H1 (cell line): ENCODE measurements around the gene MYLIP. TPM values are rescaled to one million over a fixed set of nuclear protein-coding genes. Genes with fewer than 3 reads are reported as not detected.

ENCODE experiments used
- CTCF ChIA-PET: fragments of 300-600 bp; sonication (Branson Sonifier 250); formaldehyde crosslinking; loops from one replicate; lab custom pipeline; 2021; ENCODE audit not compliant: partially characterized antibody; lab: Charles Lee
- POLR2A ChIA-PET: fragments of 300-600 bp; sonication (Branson Sonifier 250); formaldehyde crosslinking; loops from one replicate; lab custom pipeline; 2021; ENCODE audit warnings: inconsistent platforms; ENCODE audit not compliant: partially characterized antibody; lab: Charles Lee
- DNase-seq, 2 experiments: peaks; one replicate each; pipeline versions ENCODE4 v3.0.0 to v3.0.0-alpha.2; 2010 to 2022; ENCODE audit warnings: low spot score in 2 of 2, low read depth in 1 of 2, mixed read lengths in 1 of 2
- FAIRE-seq: peaks from 2 replicates; lab custom pipeline; 2011; peaks lifted over from hg19 to GRCh38; lab: Jason Lieb, UNC
- H2AFZ ChIP-seq: 2 replicates; pipeline ENCODE4 v1.8.1; 2012; ENCODE audit warnings: low read length, inconsistent platforms
- H2AK5ac ChIP-seq: 2 replicates; pipeline ENCODE4 v1.6.1; 2013; ENCODE audit warnings: low read depth, low read length
- H2BK120ac ChIP-seq: replicated peaks from 2 replicates; pipeline ENCODE3; 2013; ENCODE audit warnings: low read depth, low read length, inconsistent platforms
- H2BK12ac ChIP-seq: 2 replicates; pipeline ENCODE4 v1.6.1; 2013; ENCODE audit warnings: low read depth, low read length
- H2BK15ac ChIP-seq: 2 replicates; pipeline ENCODE4 v1.6.1; 2013; ENCODE audit warnings: low read length
- H2BK20ac ChIP-seq: 2 replicates; pipeline ENCODE4 v1.6.1; 2013; ENCODE audit warnings: low read length
- H2BK5ac ChIP-seq: 2 replicates; pipeline ENCODE4 v1.6.1; 2013; ENCODE audit warnings: low read depth, low read length
- H3K14ac ChIP-seq: 2 replicates; pipeline ENCODE4 v1.6.1; 2013; ENCODE audit warnings: inconsistent platforms; ENCODE audit not compliant: insufficient read length
- H3K18ac ChIP-seq: 2 replicates; pipeline ENCODE4 v1.6.1; 2013; ENCODE audit warnings: low read length; ENCODE audit errors: extremely low read depth
- H3K23ac ChIP-seq: 2 replicates; pipeline ENCODE4 v1.6.1; 2013; ENCODE audit warnings: inconsistent platforms; ENCODE audit not compliant: insufficient read length
- H3K23me2 ChIP-seq: 2 replicates; pipeline ENCODE4 v1.6.1; 2013; ENCODE audit warnings: low read depth, low read length
- H3K27ac ChIP-seq: 2 replicates; pipeline ENCODE4 v1.6.1; 2011; ENCODE audit warnings: low read depth, low read length, inconsistent platforms
- H3K27me3 ChIP-seq, 4 experiments: replicated peaks in 1 of 4; 1 replicate in 1 of 4; 2 replicates in 3 of 4; pipeline versions ENCODE4 v1.6.1 to v1.8.1; 2011 to 2013; ENCODE audit warnings: low read length in 3 of 4, mild to moderate bottlenecking in 3 of 4, inconsistent platforms in 2 of 4, mixed read lengths in 2 of 4, moderate library complexity in 1 of 4; ENCODE audit not compliant: control insufficient read depth in 3 of 4, insufficient read depth in 3 of 4; ENCODE audit errors: extremely low read depth in 1 of 4
- H3K36me3 ChIP-seq, 4 experiments: 2 replicates each; pipeline versions ENCODE4 v1.6.1 to v1.8.1; 2011 to 2013; ENCODE audit warnings: mild to moderate bottlenecking in 4 of 4, low read length in 3 of 4, moderate library complexity in 2 of 4, control low read depth in 1 of 4, inconsistent platforms in 1 of 4; ENCODE audit not compliant: insufficient read depth in 4 of 4, control insufficient read depth in 2 of 4
- H3K4ac ChIP-seq: replicated peaks from 2 replicates; pipeline ENCODE3; 2013; ENCODE audit warnings: low read length, low read depth, mixed read lengths, inconsistent platforms; ENCODE audit not compliant: insufficient read length
- H3K4me1 ChIP-seq, 4 experiments: replicated peaks in 1 of 4; 1 replicate in 1 of 4; 2 replicates in 3 of 4; pipeline versions ENCODE4 v1.6.1 to v1.8.1; 2011 to 2013; ENCODE audit warnings: low read length in 3 of 4, inconsistent platforms in 2 of 4, mixed read lengths in 1 of 4; ENCODE audit not compliant: insufficient read depth in 4 of 4, control insufficient read depth in 3 of 4
- H3K4me2 ChIP-seq, 2 experiments: 2 replicates each; pipeline versions ENCODE4 v1.6.1 to v1.8.1; 2011 to 2013; ENCODE audit warnings: low read depth in 2 of 2, low read length in 2 of 2, control low read depth in 1 of 2, inconsistent platforms in 1 of 2, mild to moderate bottlenecking in 1 of 2; ENCODE audit not compliant: insufficient read depth in 1 of 2
- H3K4me3 ChIP-seq, 4 experiments: fragments of 200-600, 300-600 bp in 1 of 4; sonication (generic), shearing (Covaris generic), sonication (Bioruptor Twin) in 1 of 4; 2 replicates each; pipeline versions ENCODE4 v1.5.1 to v1.8.1; 2011 to 2016; ENCODE audit warnings: low read length in 4 of 4, low read depth in 3 of 4, control low read depth in 2 of 4, inconsistent platforms in 2 of 4, mild to moderate bottlenecking in 2 of 4, mixed read lengths in 1 of 4, moderate library complexity in 1 of 4; ENCODE audit not compliant: insufficient read depth in 2 of 4; ENCODE audit errors: extremely low read depth in 1 of 4
- H3K56ac ChIP-seq: replicated peaks from 2 replicates; pipeline ENCODE3; 2013; ENCODE audit warnings: low read depth, mild to moderate bottlenecking, mixed read lengths, low read length, inconsistent platforms; ENCODE audit not compliant: insufficient read length
- H3K79me1 ChIP-seq: 2 replicates; pipeline ENCODE4 v1.6.1; 2013; ENCODE audit warnings: low read depth, low read length, control low read depth
- H3K79me2 ChIP-seq, 2 experiments: 2 replicates each; pipeline versions ENCODE4 v1.6.1 to v1.8.1; 2012 to 2013; ENCODE audit warnings: low read length in 2 of 2, mild to moderate bottlenecking in 2 of 2, inconsistent platforms in 1 of 2; ENCODE audit not compliant: insufficient read depth in 2 of 2, control insufficient read depth in 1 of 2
- H3K9ac ChIP-seq, 4 experiments: replicated peaks in 1 of 4; 1 replicate in 1 of 4; 2 replicates in 3 of 4; pipeline versions ENCODE4 v1.6.1 to v1.8.1; 2011 to 2013; ENCODE audit warnings: low read depth in 3 of 4, low read length in 3 of 4, control low read depth in 2 of 4, mild to moderate bottlenecking in 2 of 4, moderate library complexity in 2 of 4, inconsistent platforms in 1 of 4; ENCODE audit errors: extremely low read depth in 1 of 4
- H3K9me3 ChIP-seq, 2 experiments: 2 replicates each; pipeline versions ENCODE4 v1.6.1 to v1.8.1; 2012 to 2013; ENCODE audit warnings: mild to moderate bottlenecking in 2 of 2, moderate library complexity in 2 of 2, control low read depth in 1 of 2, inconsistent platforms in 1 of 2, low read depth in 1 of 2, low read length in 1 of 2, mixed read lengths in 1 of 2; ENCODE audit not compliant: insufficient read depth in 2 of 2
- H4K20me1 ChIP-seq, 2 experiments: replicated peaks in 1 of 2; 2 replicates each; pipeline versions ENCODE3 to v1.8.1; 2011 to 2013; ENCODE audit warnings: inconsistent platforms in 2 of 2, low read length in 2 of 2, mild to moderate bottlenecking in 1 of 2; ENCODE audit not compliant: insufficient read depth in 2 of 2, control insufficient read depth in 1 of 2
- H4K5ac ChIP-seq: 2 replicates; pipeline ENCODE4 v1.6.1; 2013; ENCODE audit warnings: low read length, low read depth, mixed read lengths, inconsistent platforms; ENCODE audit not compliant: insufficient read length
- H4K8ac ChIP-seq: 2 replicates; pipeline ENCODE4 v1.8.0; 2013; ENCODE audit warnings: mild to moderate bottlenecking, moderate library complexity, low read length, inconsistent platforms; ENCODE audit not compliant: insufficient read depth; ENCODE audit errors: extremely low read depth
- H4K91ac ChIP-seq: replicated peaks from 2 replicates; pipeline ENCODE3; 2013; ENCODE audit warnings: low read length, mixed read lengths, inconsistent platforms; ENCODE audit not compliant: insufficient read length
- ATF3 ChIP-seq: IDR thresholded peaks from 2 replicates; pipeline ENCODE4 v1.6.1; 2011; ENCODE audit warnings: low read depth, mild to moderate bottlenecking, low read length; ENCODE audit not compliant: insufficient read depth
- BCL11A ChIP-seq, 2 experiments: IDR thresholded peaks; one replicate each; pipeline ENCODE4 v1.6.1; 2011; ENCODE audit warnings: low read depth in 2 of 2, low read length in 2 of 2, mild to moderate bottlenecking in 2 of 2
- CHD1 ChIP-seq: IDR thresholded peaks from 2 replicates; pipeline ENCODE4 v1.6.1; 2012; ENCODE audit warnings: low read depth, low read length, improper control_type of control experiment
- HDAC6 ChIP-seq: IDR thresholded peaks from one replicate; pipeline ENCODE4 v1.7.1; 2012; ENCODE audit warnings: low read depth, mild to moderate bottlenecking, inconsistent platforms, low read length, moderate library complexity
- JUN ChIP-seq: IDR thresholded peaks from 2 replicates; pipeline ENCODE4 v1.6.1; 2011; ENCODE audit warnings: low read depth, mild to moderate bottlenecking, improper control_type of control experiment, low read length
- JUND ChIP-seq: IDR thresholded peaks from 2 replicates; pipeline ENCODE4 v1.6.1; 2011; ENCODE audit warnings: mild to moderate bottlenecking, improper control_type of control experiment, low read length
- KDM1A ChIP-seq: fragments of 200-600, 300-600 bp; sonication (generic); IDR thresholded peaks from 2 replicates; pipeline ENCODE4 v1.7.1; 2016; ENCODE audit warnings: mild to moderate bottlenecking, low read length, borderline replicate concordance
- KDM5A ChIP-seq: fragments of 200-600 bp; IDR thresholded peaks from 2 replicates; pipeline ENCODE4 v1.7.1; 2012; ENCODE audit warnings: mild to moderate bottlenecking, low read length, inconsistent platforms, mixed read lengths
- NRF1 ChIP-seq: IDR thresholded peaks from 2 replicates; pipeline ENCODE4 v1.6.1; 2011; ENCODE audit warnings: mild to moderate bottlenecking, low read depth, low read length, improper control_type of control experiment
- SIX5 ChIP-seq: IDR thresholded peaks from 2 replicates; pipeline ENCODE4 v1.6.1; 2011; ENCODE audit warnings: mild to moderate bottlenecking, low read depth, low read length
- TCF12 ChIP-seq: IDR thresholded peaks from 2 replicates; pipeline ENCODE4 v1.6.1; 2011; ENCODE audit warnings: low read depth, mild to moderate bottlenecking, low read length
- TEAD4 ChIP-seq: IDR thresholded peaks from 2 replicates; pipeline ENCODE4 v1.6.1; 2012; ENCODE audit warnings: low read depth, low read length, inconsistent platforms, mixed read lengths
- WGBS, 2 experiments: shearing (Covaris generic) in 1 of 2; methylation state at CpG; one replicate each; pipeline versions ENCODE4 v1.1.6 to v1.1.7; 2013 to 2015; ENCODE audit warnings: low lambda C conversion rate in 2 of 2, mixed read lengths in 2 of 2, inconsistent platforms in 1 of 2, low coverage in 1 of 2, missing lambda C conversion rate in 1 of 2; ENCODE audit not compliant: insufficient replicate concordance in 2 of 2, insufficient coverage in 1 of 2, insufficient read length in 1 of 2; ENCODE audit errors: extremely low coverage in 1 of 2, missing lambda C conversion rate in 1 of 2; 5-methylcytosine and 5-hydroxymethylcytosine counted together
- polyA plus RNA-seq, 7 experiments: library from polyadenylated mRNA; depleted of rRNA in 3 of 7; stranded (reverse) in 5 of 7; unstranded in 2 of 7; fragments of >200 nt in 5 of 7; fragments of 200-250 nt in 2 of 7; gene quantifications; 1 replicate in 5 of 7; 2 replicates in 1 of 7; 4 replicates in 1 of 7; pipeline versions ENCODE4 v1.2.1 to v1.2.3, GENCODE V29; 2011 to 2013; ENCODE audit warnings: missing spikeins in 2 of 7, mixed read lengths in 2 of 7
- total RNA-seq: library from RNA; stranded (reverse); fragmentation: NEBNext Ultra II Directional; extraction: Animal tissue kit (Norgen Biotek cat#: 25700); gene quantifications from 2 replicates; pipeline ENCODE4 v1.2.1, GENCODE V29; 2021
- TF ChIP-seq, protein P1 (sequence below): IDR thresholded peaks from 2 replicates; pipeline ENCODE4 v1.6.1; 2012; ENCODE audit warnings: low read length, inconsistent platforms

MYLIP gene
- total and polyA plus RNA-seq, 2 of the 8 experiments (the other 6 are each of a cell fraction or from before 2014, with no cell fraction given): 21.1 to 26.9 TPM

DNA sequence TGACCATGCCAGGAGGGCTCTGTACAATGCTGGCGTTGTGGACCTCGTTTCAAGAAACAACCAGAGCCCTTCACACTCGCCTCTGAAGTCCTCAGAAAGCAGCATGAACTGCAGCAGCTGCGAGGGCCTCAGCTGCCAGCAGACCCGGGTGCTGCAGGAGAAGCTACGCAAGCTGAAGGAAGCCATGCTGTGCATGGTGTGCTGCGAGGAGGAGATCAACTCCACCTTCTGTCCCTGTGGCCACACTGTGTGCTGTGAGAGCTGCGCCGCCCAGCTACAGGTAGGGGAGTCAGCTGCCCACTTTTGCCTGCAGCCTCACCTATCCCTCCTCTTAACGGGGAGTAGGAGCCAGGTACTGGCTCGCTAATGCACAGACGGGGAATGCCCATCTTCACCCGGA, 16.2 kb downstream of the MYLIP start:
- Histone ChIP-seq H3K23me2 (no peaks in the 10 kb centered on the region), H3K9me3 (no peaks in the 10 kb centered on the region), H3K4ac (no peak overlapping the region), H3K79me1 (peaks cover 3% of the 10 kb centered on the region; the same call in 1 of the 2 replicates), H2BK12ac (no peak overlapping the region), H2BK5ac (no peak overlapping the region), H2AFZ (no peak overlapping the region), H3K9ac (no peak overlapping the region), H3K4me3 (no peak overlapping the region), H4K20me1 (peaks cover 1 to 15% of the 10 kb centered on the region in 2 experiments), H2BK120ac (no peak overlapping the region), H3K36me3 (peaks cover 19 to 80% (median 56%) of the 10 kb centered on the region in 4 experiments), H2BK15ac (no peak overlapping the region), H3K18ac (no peak overlapping the region), H3K14ac (no peak overlapping the region), H4K5ac (no peak overlapping the region), H4K8ac (no peak overlapping the region), H2AK5ac (no peak overlapping the region), H3K4me1 (no peaks in the 10 kb centered on the region; a peak in 1 of 7 replicates), H3K27me3 (no peaks in the 10 kb centered on the region), H2BK20ac (no peak overlapping the region), H3K79me2 (peaks cover 1 to 42% of the 10 kb centered on the region in 2 experiments; a peak in 3 of 4 replicates), H3K23ac (no peak overlapping the region), H3K27ac (no peak overlapping the region), H4K91ac (no peak overlapping the region), H3K56ac (no peak overlapping the region), H3K4me2 (no peak overlapping the region)
- WGBS, 2 experiments: 85% methylated on average over 13 of the region's 13 CpGs; no CpG with 5 or more reads in 1 of the 2 experiments
- POLR2A ChIA-PET: interaction anchor here (2.7 to 8.7 kb wide), 2 partner anchors 11 to 14 kb away, joined by 9 to 70 read pairs; partner anchors contain the start of gene MYLIP
- DNase-seq (no peak), FAIRE-seq (no peak)
- CTCF ChIA-PET: no interaction called here
- no peak for TF ChIP-seq JUND
- no peak for TF ChIP-seq TCF12
- no peak for TF ChIP-seq SIX5
- TF ChIP-seq JUN: no peak
- no peak for TF ChIP-seq KDM1A
- no peak for TF ChIP-seq NRF1
- TF ChIP-seq TEAD4: no peak
- no peak for TF ChIP-seq ATF3
- TF ChIP-seq, protein P1, sequence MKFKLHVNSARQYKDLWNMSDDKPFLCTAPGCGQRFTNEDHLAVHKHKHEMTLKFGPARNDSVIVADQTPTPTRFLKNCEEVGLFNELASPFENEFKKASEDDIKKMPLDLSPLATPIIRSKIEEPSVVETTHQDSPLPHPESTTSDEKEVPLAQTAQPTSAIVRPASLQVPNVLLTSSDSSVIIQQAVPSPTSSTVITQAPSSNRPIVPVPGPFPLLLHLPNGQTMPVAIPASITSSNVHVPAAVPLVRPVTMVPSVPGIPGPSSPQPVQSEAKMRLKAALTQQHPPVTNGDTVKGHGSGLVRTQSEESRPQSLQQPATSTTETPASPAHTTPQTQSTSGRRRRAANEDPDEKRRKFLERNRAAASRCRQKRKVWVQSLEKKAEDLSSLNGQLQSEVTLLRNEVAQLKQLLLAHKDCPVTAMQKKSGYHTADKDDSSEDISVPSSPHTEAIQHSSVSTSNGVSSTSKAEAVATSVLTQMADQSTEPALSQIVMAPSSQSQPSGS: no peak
- no peak for TF ChIP-seq CHD1
- TF ChIP-seq HDAC6: no peak
- TF ChIP-seq KDM5A: no peak
- no peak for TF ChIP-seq BCL11A (IDR thresholded peaks at IDR 0.05; ENCODE audit: low read depth in 2 of 2, low read length in 2 of 2)
